DMS153 (cell line): ENCODE results near the gene LMBR1.
"Not testable (repeated sequence)": the region's sequence is repeated elsewhere in the genome, so short reads cannot be mapped to it uniquely, and the experiment has no call there.

Source experiments
- DNase-seq: peaks from one replicate; lab custom pipeline; 2025; lab: John Stamatoyannopoulos, UW

LMBR1 gene

DNA sequence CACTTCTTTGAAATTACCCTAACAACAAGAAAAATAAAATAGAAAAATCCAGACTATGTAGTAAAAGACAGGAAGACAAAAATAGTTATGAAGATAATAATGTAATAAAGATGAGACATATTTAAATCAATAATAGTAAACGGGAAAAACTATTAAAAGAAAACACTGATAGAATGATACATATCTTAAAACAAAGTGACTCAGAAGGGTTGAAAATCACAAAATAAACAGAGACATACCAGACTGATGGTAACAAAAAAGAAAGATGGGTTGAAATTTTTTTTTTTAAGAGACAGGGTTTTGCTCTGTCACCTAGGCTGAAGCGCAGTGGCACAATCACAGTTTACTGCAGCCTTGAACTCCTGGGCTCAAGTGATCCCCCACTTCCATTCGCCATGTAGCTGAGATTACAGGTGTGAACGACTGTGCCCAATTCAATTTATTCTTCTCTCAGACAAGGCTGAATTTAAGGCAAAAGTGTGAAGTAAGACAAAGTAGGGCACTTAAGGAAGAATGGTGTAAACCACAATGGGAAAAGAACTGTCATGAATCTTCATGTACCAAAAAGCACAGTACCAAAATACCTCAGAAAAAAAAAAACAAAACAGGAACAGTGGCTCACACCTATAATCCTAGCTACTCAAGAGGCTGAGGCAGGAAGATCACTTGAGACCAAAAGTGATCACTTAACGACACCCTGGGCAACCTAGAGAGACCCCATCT is 47.4 kb downstream of the LMBR1 start:
- no peak for DNase-seq

DNA sequence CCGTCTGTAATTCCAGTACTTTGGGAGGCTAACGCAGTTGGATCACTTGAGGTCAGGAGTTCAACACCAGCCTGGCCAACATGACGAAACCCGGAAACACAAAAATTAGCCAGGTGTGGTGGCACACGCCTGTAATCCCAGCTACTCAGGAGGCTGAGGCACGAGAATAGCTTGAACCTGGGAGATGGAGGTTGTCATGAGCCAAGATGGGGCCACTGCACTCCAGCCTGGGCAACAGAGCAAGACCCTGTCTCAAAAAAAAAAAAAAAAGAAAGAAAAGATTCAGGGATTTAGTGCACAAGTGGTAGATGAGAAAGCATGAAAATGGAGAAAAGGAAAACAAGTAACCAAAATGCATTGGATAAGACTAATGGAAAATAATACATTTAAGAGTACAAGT is 49.4 kb downstream of the LMBR1 start:
- not testable (repeated sequence) for DNase-seq

DNA sequence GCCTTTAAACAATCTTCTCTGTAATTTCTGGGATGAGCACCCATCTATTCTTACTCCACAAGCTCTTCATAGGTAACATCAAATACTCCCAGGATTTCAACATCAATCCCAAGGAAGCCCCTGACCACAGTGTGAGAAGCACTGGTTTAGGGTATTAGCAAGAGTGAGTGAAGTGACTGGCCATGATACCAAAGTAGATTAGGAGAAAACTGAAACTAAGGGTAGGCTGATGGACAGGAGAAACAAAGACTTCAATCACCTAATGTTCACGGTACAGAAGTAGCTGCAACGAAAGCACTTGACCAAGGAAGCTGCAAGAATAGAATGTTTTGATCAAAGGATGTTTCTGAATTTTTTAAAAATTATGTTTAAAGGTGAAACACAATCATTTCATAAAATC is 49.8 kb downstream of the LMBR1 start:
- no peak for DNase-seq

DNA sequence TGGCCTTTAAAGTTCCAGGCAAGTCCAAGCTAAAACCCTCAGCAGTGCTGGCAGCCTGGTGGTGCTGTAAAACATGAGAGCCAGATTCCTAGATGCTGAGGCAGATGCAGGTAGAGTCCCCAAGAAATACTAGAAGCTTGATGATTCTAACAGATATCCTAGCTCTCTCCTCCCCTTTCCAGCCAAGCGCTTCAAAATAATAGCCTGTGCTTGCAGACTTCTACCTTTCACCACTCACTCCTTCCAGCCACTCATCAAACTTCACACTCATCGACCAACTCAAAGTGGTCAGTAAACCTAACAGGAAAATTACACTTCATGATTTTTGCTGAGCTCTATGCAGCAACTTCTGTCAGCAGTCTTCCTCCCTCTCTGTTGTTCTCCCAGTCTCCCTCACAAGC is 50.2 kb downstream of the LMBR1 start:
- no peak for DNase-seq

DNA sequence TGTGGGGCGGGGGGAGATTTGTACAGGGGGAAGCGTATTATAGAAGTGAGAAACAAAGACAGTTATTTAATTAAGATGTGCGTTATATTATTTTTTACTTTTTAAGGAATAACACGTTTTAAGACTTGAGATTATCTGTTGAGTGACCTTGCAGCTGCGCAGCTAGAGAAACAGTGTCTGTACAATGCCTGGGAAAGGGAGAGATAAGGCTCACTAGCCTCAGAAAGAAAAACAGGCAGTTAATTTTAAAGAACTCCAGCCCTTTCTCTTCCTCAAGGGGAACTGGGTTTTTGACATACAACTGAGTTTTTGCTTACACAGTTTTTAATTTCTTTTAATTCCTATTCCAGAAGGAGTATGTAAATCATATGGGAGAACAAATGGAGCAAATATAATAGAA is 50.7 kb downstream of the LMBR1 start:
- DNase-seq, result no peak

DNA sequence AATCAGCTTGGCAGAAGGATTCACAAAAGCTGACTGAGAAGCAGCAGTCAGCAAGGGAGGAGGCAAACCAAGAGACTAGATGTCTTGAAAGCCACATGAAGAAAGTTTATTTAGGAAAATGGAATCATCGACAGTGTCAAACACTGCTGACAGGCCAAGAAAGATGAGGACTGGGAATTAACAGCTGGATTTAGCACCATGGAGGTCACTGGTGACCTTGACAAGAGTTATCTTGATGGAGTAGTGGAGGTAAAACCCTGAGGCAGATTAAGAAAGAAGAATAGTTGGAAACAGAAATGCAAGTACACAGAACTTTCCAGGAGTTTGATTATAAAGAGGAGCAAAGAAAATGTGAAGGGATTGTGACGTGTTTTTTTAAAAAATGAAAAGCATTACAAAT is 51.5 kb downstream of the LMBR1 start:
- DNase-seq, result no peak

DNA sequence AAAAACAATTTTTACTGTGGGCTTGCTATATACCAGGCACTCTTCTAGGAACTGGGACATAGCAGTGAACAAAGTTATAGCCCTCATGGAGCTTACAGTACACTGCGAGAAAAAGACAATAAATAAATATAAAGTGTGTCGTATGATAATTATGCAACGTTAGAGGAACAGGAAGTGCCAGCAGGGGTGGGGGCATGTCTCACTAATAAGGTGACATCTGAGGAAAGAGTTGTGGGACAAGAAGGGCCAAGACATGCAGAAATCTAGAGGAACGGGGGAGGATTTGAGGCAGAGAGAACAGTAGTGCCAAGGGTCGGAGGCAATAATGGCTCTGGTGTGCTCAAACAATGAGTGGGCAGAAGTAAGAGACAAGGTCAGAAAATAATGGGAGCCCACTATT is 52.8 kb downstream of the LMBR1 start:
- no peak for DNase-seq

DNA sequence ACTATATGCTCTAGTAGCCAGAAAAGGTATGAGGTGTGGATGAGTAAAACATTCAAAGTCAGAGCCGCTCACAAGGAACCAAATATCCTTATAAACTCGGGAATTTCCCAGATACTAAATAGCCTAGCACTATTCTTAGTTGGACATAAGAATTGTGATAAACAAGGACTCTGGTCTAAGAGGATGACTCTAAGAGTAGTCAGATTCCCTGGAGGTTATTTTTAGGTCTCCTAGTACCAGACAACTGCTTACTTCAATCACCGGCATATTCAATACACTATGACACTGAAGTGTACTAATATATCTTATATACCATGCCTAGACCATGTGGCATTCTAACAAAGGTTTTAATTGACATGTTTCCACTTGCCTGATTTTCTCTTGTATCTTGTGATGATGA is 56.5 kb downstream of the LMBR1 start:
- DNase-seq, result no peak

DNA sequence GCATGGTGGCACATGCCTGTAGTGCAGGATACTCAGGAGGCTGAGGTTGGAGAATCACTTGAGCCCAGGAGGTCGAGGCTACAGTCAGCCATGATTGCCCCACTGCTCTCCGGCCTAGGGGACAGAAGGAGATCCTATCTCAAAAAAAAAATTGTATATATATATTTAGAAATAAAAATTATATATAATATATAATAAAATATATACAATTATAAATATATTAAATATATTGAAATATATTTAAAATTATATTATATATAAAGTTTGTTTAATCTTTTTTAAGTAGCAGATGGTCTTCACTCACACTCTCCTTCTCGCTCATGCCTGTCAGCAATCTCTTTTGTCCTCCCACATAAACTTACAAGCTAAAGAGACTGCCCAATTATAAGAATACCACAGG is 58.5 kb downstream of the LMBR1 start:
- no peak for DNase-seq

DNA sequence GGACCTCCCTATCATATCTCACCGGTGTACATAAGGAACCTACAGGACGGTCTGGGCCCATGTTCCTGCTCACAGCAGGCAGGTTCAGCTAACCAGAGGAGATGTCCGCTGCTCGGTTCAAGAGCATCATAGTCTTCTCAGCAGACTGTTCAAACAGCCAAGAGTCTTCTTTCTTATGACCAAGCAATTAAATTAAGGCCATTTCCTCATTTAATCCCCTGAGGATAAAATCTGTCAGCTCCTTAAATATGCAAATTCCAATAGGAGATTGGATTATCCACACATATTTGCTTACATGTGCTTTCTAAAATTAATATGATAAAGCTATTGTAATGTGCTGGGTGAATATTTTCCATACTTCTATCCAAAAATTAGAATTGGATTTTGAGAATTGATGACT is 59.7 kb downstream of the LMBR1 start:
- DNase-seq, result no peak

DNA sequence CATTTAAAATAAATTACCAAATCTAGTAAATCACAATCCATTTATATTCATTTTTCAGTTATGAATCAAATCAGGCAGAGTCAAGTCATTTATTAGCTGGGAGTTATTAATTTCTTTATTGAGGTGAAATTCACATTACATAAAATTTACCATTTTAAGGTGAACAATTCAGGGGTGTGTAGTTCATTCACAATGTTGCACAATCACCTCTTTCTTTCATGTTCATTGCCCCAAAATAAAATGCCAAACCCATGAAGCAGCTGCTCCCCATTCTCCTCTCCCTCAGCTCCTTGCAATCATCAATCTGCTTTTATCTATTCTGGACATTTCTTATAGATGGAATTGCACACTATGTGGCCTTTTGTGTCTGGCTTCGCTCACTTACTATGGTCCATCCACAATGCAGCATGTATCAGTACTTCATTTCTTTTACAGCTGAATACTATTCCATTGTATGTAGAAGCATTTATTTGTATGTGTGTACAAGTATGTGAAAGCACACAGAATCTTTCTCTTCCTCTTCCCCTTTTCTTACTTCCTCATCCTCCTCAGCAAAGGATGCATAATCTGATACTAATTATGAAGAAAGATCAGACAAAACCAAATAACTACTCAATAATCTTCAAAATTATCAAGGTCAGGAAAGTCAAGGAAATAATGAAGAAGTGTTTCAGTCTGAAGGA is 60.6 kb downstream of the LMBR1 start:
- DNase-seq, result no peak

DNA sequence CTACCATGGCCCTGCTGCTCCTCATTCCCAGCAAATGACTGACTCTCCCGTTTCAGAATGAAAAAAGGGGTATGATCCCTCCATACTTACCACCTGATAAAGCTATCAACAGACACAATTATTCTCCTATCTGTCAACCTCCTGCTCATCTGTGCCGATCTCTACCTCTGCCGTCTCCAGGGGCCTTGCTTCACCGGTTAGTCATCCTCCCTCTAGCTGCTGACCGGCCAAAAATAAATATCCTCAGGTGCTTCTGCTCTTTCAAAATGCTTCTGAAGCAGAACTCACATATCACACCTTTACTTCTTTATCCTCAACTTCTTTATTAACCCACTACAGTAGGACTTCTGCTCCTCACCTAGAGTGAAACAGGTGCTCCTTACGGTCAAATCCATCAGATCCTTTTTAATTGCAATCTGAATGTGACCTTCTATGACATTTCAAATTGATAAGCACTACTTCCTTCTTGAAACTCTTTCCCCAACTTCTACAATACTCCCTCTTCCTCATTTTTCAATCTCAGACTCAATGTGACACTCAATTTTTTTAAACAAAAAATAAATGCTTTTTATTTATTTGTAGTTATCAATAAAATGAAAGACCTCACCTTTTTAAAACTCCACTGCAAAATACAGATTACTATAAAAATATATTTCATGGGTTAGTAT is 63.2 kb downstream of the LMBR1 start:
- no peak for DNase-seq

DNA sequence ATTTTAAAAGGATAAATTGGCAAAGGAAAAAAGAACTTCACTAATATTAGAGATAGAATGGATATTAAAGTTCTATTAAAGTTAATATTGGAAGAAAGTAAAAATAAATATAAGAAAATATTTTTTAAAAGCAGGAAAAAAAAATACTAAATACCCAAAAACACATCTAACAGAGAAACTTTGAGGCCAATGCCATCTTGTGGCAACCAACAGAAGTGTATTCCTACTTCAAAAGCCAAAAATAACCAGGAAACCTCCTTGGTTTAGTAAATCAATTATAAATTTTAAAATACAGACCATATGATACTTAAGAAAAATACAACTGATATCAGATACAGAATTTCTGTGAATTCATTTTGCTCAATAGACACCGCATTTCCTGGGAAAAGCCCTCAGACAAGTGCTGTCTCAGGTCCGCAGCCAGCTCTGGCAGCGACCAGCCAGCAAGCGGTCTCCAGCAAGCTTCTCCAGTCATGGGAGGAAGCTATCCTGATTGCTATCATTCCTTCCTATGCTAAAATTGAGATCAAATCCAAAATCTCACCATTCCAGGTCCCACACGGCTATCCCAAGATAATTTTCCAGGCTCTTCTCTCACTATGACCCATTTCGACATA is 65.3 kb downstream of the LMBR1 start:
- no peak for DNase-seq

DNA sequence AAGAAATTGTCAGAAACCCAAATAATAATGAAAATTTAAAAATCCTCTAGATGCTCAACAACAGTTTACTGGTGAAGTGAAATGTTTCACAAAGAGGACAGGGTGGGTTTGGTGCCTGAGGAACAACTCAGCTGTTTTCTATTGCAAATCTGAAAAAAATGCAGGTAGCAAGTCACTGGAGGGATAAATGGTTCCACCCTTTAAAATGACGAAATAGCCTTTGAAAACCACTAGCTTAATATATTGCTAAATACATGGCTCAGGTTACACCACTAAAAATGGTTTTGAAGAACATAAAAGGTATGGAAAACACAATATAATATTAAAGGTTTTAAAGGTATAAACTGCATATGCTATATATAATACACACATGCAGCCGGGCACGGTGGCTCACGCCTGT is 69.5 kb downstream of the LMBR1 start:
- no peak for DNase-seq

DNA sequence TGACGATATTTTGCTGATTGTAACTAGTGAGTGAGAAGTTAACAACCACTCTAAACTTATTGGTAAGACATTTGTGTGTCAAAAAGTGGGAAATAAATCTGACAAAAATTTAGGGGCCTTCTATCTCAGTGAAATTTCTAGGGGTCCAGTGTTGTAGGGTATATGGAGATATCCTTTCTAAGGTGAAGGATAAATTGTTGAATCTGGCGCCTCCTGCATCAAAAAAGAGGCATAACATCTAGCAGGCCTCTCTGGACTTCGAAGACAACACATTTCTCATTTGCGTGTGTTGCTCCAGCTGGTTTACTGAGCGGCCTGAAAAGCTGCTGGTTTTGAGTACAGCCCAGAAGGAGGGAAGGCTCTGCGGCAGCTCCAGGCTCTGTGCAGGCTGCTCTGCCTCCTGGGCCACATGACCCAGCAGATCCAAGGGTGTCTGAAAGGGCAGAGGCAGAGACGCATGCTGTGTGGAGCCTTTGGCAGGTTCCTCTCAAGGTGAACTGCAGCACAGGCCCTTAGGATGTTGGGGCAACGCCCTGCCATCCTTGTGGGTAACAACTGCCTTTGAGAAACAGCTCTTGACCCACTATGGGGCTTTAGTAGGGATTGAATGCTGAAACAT is 72.4 kb downstream of the LMBR1 start:
- DNase-seq, result no peak

DNA sequence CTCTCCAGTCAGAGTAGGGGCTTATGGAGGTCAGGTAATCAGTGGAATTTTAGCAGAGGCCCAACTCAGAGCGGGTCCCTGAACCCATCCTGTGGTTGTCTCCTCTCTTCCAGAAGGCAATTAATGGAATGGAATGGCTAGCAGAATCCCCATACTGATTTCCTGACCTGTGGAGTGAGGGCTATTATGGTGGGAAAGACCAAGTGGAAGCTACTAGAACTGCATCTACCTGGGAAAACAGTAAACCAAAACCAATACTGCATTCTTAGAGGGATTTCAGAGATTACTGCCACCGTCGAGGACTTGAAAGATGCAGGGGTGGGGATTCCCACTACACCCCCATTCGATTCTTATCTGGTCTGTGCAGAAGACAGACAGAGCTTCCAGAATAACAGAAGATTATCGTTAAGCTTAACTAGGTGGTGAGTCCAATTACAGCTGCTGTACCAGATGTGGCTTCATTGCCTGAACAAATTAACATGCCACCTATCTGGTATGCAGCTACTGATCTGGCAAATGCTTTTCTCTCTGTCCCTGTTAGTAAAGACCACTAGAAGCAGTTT is 73.2 kb downstream of the LMBR1 start:
- no peak for DNase-seq

DNA sequence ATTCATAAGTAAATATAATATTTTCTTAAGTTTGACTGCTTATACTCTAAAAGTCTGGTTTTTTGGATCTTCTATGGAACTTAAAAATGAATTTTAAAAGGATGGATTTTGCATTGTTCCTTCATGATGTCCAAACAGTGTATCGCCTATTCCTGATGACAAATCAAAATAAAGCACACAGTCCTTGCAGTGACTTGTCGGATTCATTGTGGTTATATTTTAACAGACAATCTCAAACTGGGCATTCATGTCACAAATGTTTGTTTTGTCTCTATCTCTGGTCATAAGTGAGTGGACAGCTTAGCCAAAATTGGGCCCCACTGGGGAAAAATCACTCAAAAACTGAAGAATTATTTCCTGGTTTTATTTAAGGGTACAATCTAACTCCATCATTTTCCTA is 74.8 kb downstream of the LMBR1 start:
- DNase-seq, result no peak

DNA sequence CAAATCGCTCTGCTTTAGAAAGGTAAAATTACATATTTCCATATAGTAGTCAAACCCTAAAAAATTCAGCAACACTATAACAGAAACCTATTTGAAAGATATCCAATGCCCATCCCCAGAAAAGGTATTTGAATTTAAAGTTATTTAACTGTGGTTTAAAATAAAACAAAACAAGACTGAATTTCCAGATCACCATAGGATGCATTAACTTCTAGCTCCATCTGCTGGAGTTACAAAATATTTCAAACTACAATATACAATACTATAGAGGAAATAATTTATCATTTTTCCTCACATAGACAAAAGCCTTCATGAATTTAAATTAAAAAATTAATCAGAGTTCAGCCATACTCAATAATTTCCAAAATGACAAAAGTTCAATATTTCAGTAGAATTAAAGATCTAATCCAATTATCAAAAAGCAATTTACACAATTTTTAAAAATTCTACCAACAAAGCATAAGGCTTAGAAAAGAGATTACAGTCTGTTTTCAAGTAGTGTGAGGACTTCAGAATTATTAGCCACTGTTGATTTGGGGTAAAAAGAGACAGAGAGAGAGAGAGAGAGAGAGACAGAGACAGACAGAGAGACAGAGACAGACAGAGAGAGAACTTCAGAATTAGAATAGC is 75.9 kb downstream of the LMBR1 start:
- DNase-seq, result no peak

DNA sequence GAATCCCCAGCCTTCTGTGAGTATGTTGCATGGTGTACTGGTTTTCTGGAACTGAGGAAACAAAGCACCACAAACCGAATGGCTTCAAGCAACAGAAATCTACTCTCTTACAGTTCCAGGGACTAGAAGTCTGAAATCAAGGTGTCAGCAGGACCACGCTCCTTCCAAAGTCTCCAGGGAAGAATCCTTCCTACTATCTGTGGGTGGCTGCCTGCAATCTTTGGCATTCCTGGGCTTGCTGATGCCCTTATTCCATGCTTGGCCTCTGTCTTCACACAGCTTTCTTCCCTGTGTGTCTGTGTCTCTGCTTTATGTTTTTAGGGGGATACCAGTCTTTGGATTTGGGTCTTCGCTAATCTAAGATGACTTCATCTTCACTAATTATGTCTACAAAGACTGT is 81.3 kb downstream of the LMBR1 start:
- DNase-seq, result no peak

DNA sequence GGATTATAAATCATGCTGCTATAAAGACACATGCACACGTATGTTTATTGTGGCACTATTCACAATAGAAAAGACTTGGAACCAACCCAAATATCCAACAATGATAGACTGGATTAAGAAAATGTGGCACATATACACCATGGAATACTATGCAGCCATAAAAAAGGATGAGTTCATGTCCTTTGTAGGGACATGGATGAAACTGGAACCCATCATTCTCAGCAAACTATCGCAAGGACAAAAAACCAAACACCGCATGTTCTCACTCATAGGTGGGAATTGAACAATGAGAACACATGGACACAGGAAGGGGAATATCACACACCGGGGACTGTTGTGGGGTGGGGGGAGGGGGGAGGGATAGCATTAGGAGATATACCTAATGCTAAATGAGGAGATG is 89.3 kb downstream of the LMBR1 start:
- not testable (repeated sequence) for DNase-seq

DNA sequence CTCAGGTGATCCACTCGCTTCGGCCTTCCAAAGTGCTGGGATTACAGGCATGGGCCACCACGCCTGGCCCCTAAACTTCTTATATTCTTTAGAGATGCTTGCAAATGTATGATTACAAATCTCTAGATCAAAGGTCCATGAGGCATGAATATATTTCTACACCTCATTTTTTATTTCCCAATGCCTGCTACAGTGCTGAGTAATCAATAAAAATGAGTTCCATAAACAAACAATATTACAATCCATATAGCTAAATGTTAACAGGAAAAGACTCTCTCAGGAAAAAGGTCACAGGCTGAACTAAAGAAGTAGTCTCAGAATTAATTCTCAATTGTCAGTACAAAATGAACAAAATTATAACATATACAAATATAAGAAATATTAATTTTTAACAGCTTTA is 90.8 kb downstream of the LMBR1 start:
- no peak for DNase-seq

DNA sequence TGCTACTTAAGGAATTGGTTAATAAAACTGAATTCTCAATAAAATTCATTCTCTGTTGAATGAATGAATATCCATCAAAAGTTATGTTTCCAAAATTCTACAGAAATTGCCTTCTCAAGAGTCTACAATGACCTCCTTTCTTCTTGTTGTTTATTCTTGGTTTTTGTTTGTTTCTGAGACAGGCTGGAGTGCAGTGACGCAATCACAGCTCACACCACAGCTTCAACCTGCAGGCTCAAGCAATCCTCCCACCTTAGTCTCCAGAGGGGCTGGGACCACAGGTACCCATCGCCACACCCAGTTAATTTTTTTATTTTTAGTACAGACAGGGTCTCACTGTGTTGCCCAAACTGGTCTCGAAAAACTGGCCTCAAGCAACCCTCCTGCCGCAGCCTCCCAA is 97.6 kb downstream of the LMBR1 start:
- DNase-seq, result no peak
